Raji (cell line): ENCODE data around the gene COBL.

Experiments
- POLR2A ChIP-seq: IDR thresholded peaks from 2 replicates; pipeline ENCODE4 v1.6.1; 2011; ENCODE audit warnings: low read depth, low read length, control low read depth; ENCODE audit not compliant: insufficient read depth

COBL gene

DNA sequence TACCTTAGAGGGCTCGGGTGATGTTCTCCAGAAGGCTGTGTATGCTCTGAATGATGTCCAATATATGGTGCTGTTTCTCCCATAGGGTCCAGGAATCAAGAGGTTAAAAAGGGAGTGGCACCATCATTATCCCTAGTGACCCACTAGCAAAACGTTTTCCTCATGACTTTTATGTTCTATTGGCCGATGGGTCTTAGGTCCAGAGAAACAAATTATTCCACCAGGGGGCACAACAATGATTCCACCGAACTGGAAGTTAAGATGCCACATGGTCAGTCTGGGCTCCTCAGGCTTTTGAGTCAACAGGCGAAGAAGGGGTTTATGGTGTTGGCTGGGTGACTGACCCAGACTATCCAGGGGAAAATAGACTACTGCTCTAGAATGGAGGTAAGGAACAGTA is 256.1 kb downstream of the COBL start:
- TF ChIP-seq POLR2A: no peak

DNA sequence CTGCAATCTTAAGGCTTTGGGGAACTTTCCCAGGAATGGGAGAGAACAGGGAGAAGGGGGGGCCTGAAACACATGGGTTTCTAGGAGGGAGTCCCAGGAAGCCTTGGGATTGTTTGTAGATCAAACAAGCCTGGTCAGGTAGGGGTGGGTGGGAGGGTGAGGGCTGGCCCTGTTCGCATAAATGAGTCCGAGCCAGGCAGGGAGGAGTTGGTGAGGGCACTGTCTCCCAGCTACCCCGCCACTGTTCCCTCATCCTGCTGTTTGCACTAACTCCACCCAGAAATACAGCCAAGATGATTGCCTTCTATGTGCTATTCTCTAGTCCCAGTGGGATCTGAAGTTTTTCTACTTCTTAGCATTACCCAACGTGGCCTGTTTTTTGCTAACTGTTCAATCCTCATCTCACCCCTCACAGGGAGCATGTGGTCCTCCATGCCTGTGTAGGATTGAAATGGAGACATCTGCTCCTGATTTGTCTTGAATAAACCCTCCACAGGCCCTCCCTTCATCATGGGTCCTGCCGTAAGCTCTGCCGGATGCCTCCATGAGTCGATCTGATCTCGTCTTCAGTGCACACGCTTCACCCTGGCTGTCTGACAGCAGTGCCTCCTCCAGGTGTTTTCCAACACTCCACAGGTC is 257.0 kb downstream of the COBL start:
- no peak for TF ChIP-seq POLR2A

DNA sequence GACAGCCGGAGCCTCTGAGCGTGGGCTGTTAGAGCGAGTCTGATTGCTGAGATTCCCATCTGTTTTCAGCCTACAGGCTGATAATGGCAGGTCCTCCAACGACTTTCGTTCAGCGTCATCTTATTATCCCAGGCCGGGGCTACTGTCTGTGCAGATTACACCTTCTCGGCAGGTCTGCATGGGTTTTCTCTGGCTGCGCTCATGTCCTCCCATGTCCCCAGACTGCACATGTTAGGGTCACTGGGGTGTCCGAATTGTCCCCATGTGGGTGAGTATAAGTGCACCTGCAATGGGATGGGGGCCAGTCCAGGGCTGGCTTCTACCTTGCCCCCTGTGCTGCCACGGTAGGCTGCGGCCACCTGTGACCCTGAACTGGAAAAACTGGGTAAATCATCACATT is 257.8 kb downstream of the COBL start:
- TF ChIP-seq POLR2A: no peak

DNA sequence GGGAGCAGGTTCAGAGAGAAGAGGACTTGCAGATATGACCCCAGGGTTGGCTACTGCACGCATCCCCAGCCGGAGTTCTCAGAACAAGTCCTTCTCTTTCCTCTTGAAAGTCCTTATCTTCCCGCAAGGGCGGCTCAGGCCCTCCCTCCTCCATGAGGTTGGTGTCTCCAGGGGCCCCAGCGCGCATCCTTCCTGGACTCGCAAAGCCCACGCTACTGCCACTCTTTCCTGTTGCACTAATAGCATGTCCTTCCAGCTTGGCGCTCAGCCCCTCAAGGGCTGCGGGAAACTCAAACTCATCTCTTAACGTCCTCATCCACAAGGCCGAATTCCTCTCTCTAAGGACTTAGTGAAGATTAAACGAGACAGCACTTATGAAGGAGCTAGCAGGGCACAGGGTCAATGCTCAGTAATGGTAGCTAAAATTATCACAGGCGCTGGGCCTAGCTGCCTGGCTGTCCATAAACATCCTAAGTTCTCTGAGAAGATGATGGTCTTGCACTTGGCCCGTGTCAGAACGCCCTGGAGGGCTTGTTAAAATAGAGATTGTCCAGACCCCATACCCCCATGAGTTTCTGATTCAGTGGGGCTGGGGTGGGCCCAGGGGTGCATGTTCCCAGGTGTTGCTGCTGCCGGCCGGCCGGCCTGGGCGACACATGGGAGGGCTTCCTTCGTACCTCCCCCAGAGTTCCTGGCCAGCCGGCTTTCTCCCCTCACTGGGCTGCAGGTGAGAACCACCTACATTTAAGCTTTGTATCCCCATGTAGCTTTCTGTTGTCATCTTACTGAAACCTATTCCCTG is 261.4 kb downstream of the COBL start:
- no peak for TF ChIP-seq POLR2A

- TF ChIP-seq POLR2A: no peak
These were observed 262.4 kb downstream of the COBL start for GRCh38 chr7:51054231-51054630.

- TF ChIP-seq POLR2A: no peak
These were observed 263.3 kb downstream of the COBL start for GRCh38 chr7:51053160-51053925.

- no peak for TF ChIP-seq POLR2A
These were observed 270.1 kb downstream of the COBL start for GRCh38 chr7:51046482-51046881.

DNA sequence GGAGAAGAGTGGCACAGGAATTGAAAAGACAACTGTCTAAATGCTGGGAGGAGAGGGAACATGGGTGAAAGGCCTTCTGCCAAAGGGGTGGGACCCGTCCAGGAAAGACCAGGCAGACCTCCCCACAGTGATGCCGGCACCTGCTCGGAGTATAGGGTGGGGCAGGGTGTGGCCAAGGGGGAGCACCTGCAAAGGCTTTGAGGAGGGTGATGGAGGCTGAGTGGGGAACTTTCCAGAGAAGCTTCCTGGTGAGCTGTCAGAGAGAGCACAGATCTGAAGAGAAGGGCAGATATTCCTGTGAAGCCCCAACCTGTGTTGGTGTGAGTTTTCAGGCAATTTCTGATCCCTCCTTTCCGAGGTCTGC is 270.5 kb downstream of the COBL start:
- no peak for TF ChIP-seq POLR2A

GRCh38 chr7:51045319-51046102 is 271.1 kb downstream of the COBL start:
- no peak for TF ChIP-seq POLR2A

GRCh38 chr7:51043461-51043860 is 273.1 kb downstream of the COBL start:
- no peak for TF ChIP-seq POLR2A

DNA sequence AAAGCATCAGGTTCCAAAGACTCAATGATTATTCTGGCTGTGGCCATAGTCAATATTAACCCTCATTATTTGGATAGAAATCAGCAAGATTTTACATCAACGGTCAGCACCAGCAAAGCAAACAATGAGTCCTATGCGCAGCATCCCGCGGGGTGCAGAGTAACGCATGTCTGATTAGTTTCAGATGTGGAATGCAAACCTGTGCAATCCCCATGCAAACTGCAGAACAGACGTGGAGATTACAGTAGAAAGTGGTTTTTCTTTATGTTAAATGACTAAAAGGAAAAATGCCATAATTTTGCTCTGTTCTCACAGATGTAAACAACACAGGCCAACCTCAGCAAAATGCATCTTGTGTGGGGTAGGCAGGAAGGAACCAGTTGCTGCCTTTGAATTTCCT is 275.8 kb downstream of the COBL start:
- no peak for TF ChIP-seq POLR2A

GRCh38 chr7:51038573-51038972 is 278.0 kb downstream of the COBL start:
- no peak for TF ChIP-seq POLR2A

- TF ChIP-seq POLR2A: no peak
These were observed 280.9 kb downstream of the COBL start for GRCh38 chr7:51035716-51036115.

DNA sequence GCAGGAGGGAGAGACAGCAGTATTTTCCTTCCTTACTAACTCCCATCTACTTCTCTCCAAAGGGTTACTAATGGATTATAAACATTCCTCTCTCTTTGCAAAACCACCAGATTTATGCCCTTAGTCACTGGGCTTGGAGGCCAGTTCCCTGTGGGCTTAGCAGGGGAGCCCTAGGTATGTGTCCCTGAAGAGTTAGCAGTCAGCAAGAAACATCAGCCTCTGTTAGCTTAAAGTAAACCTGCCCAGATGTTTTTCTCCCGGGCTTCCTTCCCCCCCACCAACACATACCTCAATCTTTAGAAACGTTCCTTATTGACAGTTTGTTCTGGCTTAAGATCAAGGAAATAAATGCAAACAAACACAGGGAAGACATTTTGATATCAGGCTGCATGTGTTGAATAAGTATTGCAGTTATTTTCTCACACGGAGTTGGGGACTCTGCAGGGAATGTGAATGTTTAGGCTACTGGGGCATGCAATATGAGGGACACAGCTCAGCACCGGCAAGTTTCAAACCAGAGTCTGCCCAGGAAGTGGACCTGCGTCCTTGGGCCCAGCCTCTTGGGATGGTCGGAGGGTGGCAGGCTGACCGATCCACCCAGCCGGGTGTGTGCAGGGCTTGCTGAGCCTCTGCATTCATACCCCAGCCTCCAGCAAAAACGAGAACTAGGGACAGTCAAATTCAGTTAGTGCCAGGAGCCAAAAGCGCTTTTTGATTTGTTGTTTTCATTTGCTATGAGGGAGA is 281.9 kb downstream of the COBL start:
- no peak for TF ChIP-seq POLR2A
